Measurements from ENCODE around the gene UGT8.
A peak's percentile ranks its signal among the peaks of the same experiment; 100 is the strongest.

The UGT8 gene

GRCh38 chr4:114694770-114695169 is 96.2 kb downstream of the UGT8 start:
- DNase-seq: peak; percentile 3

GRCh38 chr4:114698231-114698630 is 99.6 kb downstream of the UGT8 start:
- DNase-seq: no peak

- DNase-seq: no peak
These were observed 102.9 kb downstream of the UGT8 start for GRCh38 chr4:114701491-114701890.

- DNase-seq: no peak
These were observed 118.8 kb downstream of the UGT8 start for GRCh38 chr4:114717432-114717831.

GRCh38 chr4:114725066-114725465 is 126.5 kb downstream of the UGT8 start:
- no peak for DNase-seq

- no peak for DNase-seq
These were observed 128.9 kb downstream of the UGT8 start for GRCh38 chr4:114727461-114727860.

All from HCEC 1CT (cell line).